Liver (tissue), 3 donors: ENCODE measurements around the gene GGACT.

ENCODE experiments used
- EGR1 ChIP-seq, 2 donors: IDR thresholded peaks; 2 replicates each; pipeline ENCODE4 v1.6.1; 2016 to 2018; ENCODE audit warnings: antibody characterized with exemption in 2 of 2, low read depth in 2 of 2
- GABPA ChIP-seq, 2 donors: IDR thresholded peaks in 1 of 2; conservative IDR thresholded peaks in 1 of 2; 2 replicates each; pipeline ENCODE4 v1.6.1; 2016; ENCODE audit warnings: antibody characterized with exemption in 2 of 2, mild to moderate bottlenecking in 1 of 2, moderate library complexity in 1 of 2
- JUND ChIP-seq, 2 donors: IDR thresholded peaks; 2 replicates each; pipeline ENCODE4 v1.6.1; 2016; ENCODE audit warnings: antibody characterized with exemption in 2 of 2
- MAX ChIP-seq: IDR thresholded peaks from 2 replicates; pipeline ENCODE4 v1.6.1; 2016; ENCODE audit warnings: antibody characterized with exemption
- RAD21 ChIP-seq, 2 donors: IDR thresholded peaks; 2 replicates each; pipeline ENCODE4 v1.6.1; 2016; ENCODE audit warnings: antibody characterized with exemption in 2 of 2, mild to moderate bottlenecking in 2 of 2
- SP1 ChIP-seq: IDR thresholded peaks from 2 replicates; pipeline ENCODE4 v1.6.1; 2018; ENCODE audit warnings: antibody characterized with exemption, mild to moderate bottlenecking
- YY1 ChIP-seq: IDR thresholded peaks from 2 replicates; pipeline ENCODE4 v1.6.1; 2016; ENCODE audit warnings: antibody characterized with exemption, mild to moderate bottlenecking
- TF ChIP-seq, protein P1 (sequence below): IDR thresholded peaks from 2 replicates; pipeline ENCODE4 v1.6.1; 2016; ENCODE audit warnings: antibody characterized with exemption
- TF ChIP-seq, protein P2 (sequence below): fragments of 150-350 bp; IDR thresholded peaks from 2 replicates; pipeline ENCODE4 v1.5.1; 2017; ENCODE audit warnings: improper control_type of control experiment, low read depth, low read length; ENCODE audit not compliant: missing input control
- TF ChIP-seq, protein P3 (sequence below): IDR thresholded peaks from 2 replicates; pipeline ENCODE4 v1.6.1; 2016; ENCODE audit warnings: antibody characterized with exemption
- donor health status: healthy.
- donor health status: healthy.

DNA sequence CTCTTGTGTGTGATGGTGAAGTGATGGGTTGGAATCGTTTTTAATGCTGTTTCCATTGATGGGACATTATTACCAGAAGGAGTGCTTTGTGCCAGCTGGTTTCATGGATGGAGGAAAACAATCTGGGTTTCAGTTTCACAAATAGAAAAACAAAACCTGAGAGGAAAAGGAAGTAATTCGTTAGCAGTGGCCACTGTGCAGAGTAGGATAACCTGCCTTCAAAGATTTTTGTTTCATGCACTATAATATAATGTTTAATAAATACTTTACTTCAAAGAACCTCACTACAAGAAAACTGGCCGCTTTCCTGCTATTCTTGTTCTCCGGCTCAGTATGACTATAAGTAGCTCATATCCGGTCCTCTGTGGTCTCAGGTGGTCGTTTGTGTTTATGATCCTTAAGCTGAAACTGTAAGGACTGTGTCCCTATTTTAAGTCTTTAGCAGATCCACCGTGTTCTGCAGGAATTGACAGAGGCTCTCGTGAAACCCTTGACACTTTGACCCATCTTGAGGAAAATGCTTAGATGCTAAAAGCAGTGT is 104.7 kb downstream of the GGACT start:
- TF ChIP-seq, protein P1, sequence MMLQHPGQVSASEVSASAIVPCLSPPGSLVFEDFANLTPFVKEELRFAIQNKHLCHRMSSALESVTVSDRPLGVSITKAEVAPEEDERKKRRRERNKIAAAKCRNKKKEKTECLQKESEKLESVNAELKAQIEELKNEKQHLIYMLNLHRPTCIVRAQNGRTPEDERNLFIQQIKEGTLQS, result no peak
- TF ChIP-seq JUND (IDR thresholded peaks at IDR 0.05) (no peak), GABPA (IDR thresholded peaks at IDR 0.05 in 1 of 2, conservative IDR thresholded peaks at IDR 0.05 in 1 of 2) (no peak), MAX (no peak), RAD21 (IDR thresholded peaks at IDR 0.05) (no peak), YY1 (no peak), SP1 (no peak), EGR1 (IDR thresholded peaks at IDR 0.05; ENCODE audit: low read depth in 2 of 2) (no peak)
- TF ChIP-seq, protein P2, sequence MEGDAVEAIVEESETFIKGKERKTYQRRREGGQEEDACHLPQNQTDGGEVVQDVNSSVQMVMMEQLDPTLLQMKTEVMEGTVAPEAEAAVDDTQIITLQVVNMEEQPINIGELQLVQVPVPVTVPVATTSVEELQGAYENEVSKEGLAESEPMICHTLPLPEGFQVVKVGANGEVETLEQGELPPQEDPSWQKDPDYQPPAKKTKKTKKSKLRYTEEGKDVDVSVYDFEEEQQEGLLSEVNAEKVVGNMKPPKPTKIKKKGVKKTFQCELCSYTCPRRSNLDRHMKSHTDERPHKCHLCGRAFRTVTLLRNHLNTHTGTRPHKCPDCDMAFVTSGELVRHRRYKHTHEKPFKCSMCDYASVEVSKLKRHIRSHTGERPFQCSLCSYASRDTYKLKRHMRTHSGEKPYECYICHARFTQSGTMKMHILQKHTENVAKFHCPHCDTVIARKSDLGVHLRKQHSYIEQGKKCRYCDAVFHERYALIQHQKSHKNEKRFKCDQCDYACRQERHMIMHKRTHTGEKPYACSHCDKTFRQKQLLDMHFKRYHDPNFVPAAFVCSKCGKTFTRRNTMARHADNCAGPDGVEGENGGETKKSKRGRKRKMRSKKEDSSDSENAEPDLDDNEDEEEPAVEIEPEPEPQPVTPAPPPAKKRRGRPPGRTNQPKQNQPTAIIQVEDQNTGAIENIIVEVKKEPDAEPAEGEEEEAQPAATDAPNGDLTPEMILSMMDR, result no peak
- TF ChIP-seq, protein P3, sequence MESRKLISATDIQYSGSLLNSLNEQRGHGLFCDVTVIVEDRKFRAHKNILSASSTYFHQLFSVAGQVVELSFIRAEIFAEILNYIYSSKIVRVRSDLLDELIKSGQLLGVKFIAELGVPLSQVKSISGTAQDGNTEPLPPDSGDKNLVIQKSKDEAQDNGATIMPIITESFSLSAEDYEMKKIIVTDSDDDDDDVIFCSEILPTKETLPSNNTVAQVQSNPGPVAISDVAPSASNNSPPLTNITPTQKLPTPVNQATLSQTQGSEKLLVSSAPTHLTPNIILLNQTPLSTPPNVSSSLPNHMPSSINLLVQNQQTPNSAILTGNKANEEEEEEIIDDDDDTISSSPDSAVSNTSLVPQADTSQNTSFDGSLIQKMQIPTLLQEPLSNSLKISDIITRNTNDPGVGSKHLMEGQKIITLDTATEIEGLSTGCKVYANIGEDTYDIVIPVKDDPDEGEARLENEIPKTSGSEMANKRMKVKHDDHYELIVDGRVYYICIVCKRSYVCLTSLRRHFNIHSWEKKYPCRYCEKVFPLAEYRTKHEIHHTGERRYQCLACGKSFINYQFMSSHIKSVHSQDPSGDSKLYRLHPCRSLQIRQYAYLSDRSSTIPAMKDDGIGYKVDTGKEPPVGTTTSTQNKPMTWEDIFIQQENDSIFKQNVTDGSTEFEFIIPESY, result no peak
